K562 (cell line): ENCODE measurements around the gene MAP2K7. TPM values are rescaled to one million over a fixed set of nuclear protein-coding genes. Genes with fewer than 3 reads are reported as not detected.

ENCODE experiments used
- ATAC-seq: fragments of 200-7000 bp; cut with Tn5 transposase; 3 replicates; pipeline ENCODE4 v1.9.1; 2020; ENCODE audit warnings: moderate library complexity
- BruUV-seq: library from RNA; stranded (reverse); fragments of 400-500 nt; replicated peaks from 2 replicates; lab custom pipeline; 2021; lab: Mats Ljungman, UMichigan
- CTCF ChIA-PET: fragments of 300-600 bp; formaldehyde crosslinking; extraction: SDS; loops from one replicate; lab custom pipeline; 2021; ENCODE audit warnings: low intra/inter-chr PET ratio; lab: Yijun Ruan, JAX
- POLR2A ChIA-PET: fragments of 300-600, 350-650 bp; sonication (Branson Sonifier 250); formaldehyde crosslinking; extraction: SDS; loops from one replicate; lab custom pipeline; 2021; ENCODE audit warnings: antibody characterized with exemption, inconsistent platforms; lab: Yijun Ruan, JAX
- DNase-seq, 4 experiments: peaks; one replicate each; pipeline versions ENCODE4 v3.0.0 to v3.0.0-alpha.2; 2011 to 2018; ENCODE audit warnings: low spot score in 3 of 4, mixed read lengths in 3 of 4; ENCODE audit errors: extremely low read depth in 1 of 4
- FAIRE-seq: peaks from 2 replicates; lab custom pipeline; 2011; peaks lifted over from hg19 to GRCh38; lab: Jason Lieb, UNC
- H2AFZ ChIP-seq: 2 replicates; pipeline ENCODE4 v1.6.0; 2011; ENCODE audit warnings: low read depth, low read length, control low read depth, inconsistent platforms
- H3K27ac ChIP-seq: fragments of 200-600 bp; 3 replicates; pipeline ENCODE4 v1.8.0; 2011; ENCODE audit warnings: low read depth, mild to moderate bottlenecking, control low read depth, inconsistent platforms, low read length, moderate library complexity, mixed read lengths; ENCODE audit errors: extremely low read depth
- H3K27me3 ChIP-seq, 2 experiments: fragments of 300-600 bp in 1 of 2; 2 replicates in 1 of 2; 3 replicates in 1 of 2; pipeline versions ENCODE4 v1.6.0 to v1.8.0; 2011; ENCODE audit warnings: inconsistent platforms in 2 of 2, low read length in 2 of 2, mild to moderate bottlenecking in 1 of 2, mixed read lengths in 1 of 2, moderate library complexity in 1 of 2; ENCODE audit not compliant: control insufficient read depth in 2 of 2, insufficient read depth in 2 of 2
- H3K36me3 ChIP-seq: fragments of 300-600 bp; 3 replicates; pipeline ENCODE4 v1.8.0; 2011; ENCODE audit warnings: mild to moderate bottlenecking, low read length, inconsistent platforms; ENCODE audit not compliant: control insufficient read depth, insufficient read depth
- H3K4me1 ChIP-seq, 2 experiments: fragments of 200-600 bp in 1 of 2; replicated peaks in 1 of 2; 2 replicates in 1 of 2; 3 replicates in 1 of 2; pipeline versions ENCODE4 v1.5.1 to v1.8.0; 2011; ENCODE audit warnings: inconsistent platforms in 2 of 2, low read length in 2 of 2, mild to moderate bottlenecking in 1 of 2, mixed read lengths in 1 of 2, moderate library complexity in 1 of 2; ENCODE audit not compliant: control insufficient read depth in 2 of 2, insufficient read depth in 2 of 2
- H3K4me2 ChIP-seq: 2 replicates; pipeline ENCODE4 v1.6.1; 2011; ENCODE audit warnings: low read length, control low read depth, inconsistent platforms, mixed read lengths; ENCODE audit not compliant: insufficient read depth
- H3K4me3 ChIP-seq: fragments of 200-600 bp; sonication (generic), shearing (Covaris generic); 2 replicates; pipeline ENCODE4 v1.5.1; 2016; ENCODE audit warnings: control low read depth, inconsistent platforms
- H3K79me2 ChIP-seq: fragments of 200-600 bp; 3 replicates; pipeline ENCODE4 v1.8.0; 2011; ENCODE audit warnings: low read length, inconsistent platforms; ENCODE audit not compliant: control insufficient read depth, insufficient read depth
- H3K9ac ChIP-seq, 2 experiments: 2 replicates each; pipeline versions ENCODE4 v1.6.0 to v1.6.1; 2011; ENCODE audit warnings: low read depth in 2 of 2, low read length in 2 of 2, control low read depth in 1 of 2, inconsistent platforms in 1 of 2, mild to moderate bottlenecking in 1 of 2, mixed read lengths in 1 of 2; ENCODE audit not compliant: insufficient read depth in 1 of 2
- H3K9me1 ChIP-seq: one replicate; pipeline ENCODE4 v1.6.0; 2011; ENCODE audit warnings: inconsistent platforms, mild to moderate bottlenecking, low read length, moderate library complexity; ENCODE audit not compliant: control insufficient read depth, insufficient read depth
- H3K9me3 ChIP-seq: replicated peaks from 2 replicates; pipeline ENCODE4 v1.5.1; 2011; ENCODE audit warnings: low read depth, low read length, inconsistent platforms; ENCODE audit not compliant: control insufficient read depth, insufficient read depth
- H4K20me1 ChIP-seq: replicated peaks from 2 replicates; pipeline ENCODE4 v1.6.1; 2011; ENCODE audit warnings: low read length, inconsistent platforms, mixed read lengths; ENCODE audit not compliant: control insufficient read depth, insufficient read depth
- ARNT ChIP-seq, 2 experiments: fragments of 450-650 bp; IDR thresholded peaks; 2 replicates each; pipeline ENCODE4 v1.6.1; 2016; ENCODE audit warnings: mild to moderate bottlenecking in 1 of 2
- MTA1 ChIP-seq: fragments of 450-650 bp; IDR thresholded peaks from 2 replicates; pipeline ENCODE4 v1.6.1; 2017; ENCODE audit warnings: borderline replicate concordance
- NR2C2 ChIP-seq, 2 experiments: fragments of 200-800 bp in 1 of 2; sonication (Bioruptor generic) in 1 of 2; sonication (generic) in 1 of 2; formaldehyde crosslinking in 1 of 2; IDR thresholded peaks; 2 replicates each; pipeline versions ENCODE4 v1.6.1 to v1.8.0; 2016 to 2022; ENCODE audit warnings: mild to moderate bottlenecking in 1 of 2, missing compliant biosample characterization in 1 of 2, missing genetic modification characterization in 1 of 2, missing genetic modification reagents in 1 of 2
- POLR2G ChIP-seq: fragments of 200-400 bp; formaldehyde crosslinking; IDR thresholded peaks from 2 replicates; pipeline ENCODE4 v1.6.1; 2017; ENCODE audit warnings: low read depth, mild to moderate bottlenecking, antibody characterized with exemption, low read length, moderate library complexity
- RBFOX2 ChIP-seq: fragments of 200-400 bp; formaldehyde crosslinking; IDR thresholded peaks from 2 replicates; pipeline ENCODE4 v1.6.1; 2017; ENCODE audit warnings: low read depth, mild to moderate bottlenecking, low read length, moderate library complexity
- SAFB ChIP-seq: fragments of 200-400 bp; formaldehyde crosslinking; IDR thresholded peaks from 2 replicates; pipeline ENCODE4 v1.6.1; 2017; ENCODE audit warnings: low read depth, low read length, borderline replicate concordance
- ZNF280B ChIP-seq: fragments of 250-450 bp; sonication (Bioruptor Pico); IDR thresholded peaks from 2 replicates; pipeline ENCODE4 v1.5.1; 2021; ENCODE audit warnings: mild to moderate bottlenecking
- ZNF41 ChIP-seq: fragments of 250-450 bp; sonication (Bioruptor Pico); conservative IDR thresholded peaks from 2 replicates; pipeline ENCODE4 v1.4.0; 2020; ENCODE audit warnings: mild to moderate bottlenecking
- WGBS: fragments of 100-300 bp; shearing (Covaris generic); methylation state at CpG from one replicate; pipeline ENCODE4 v1.1.6; 2016; ENCODE audit warnings: low coverage, mixed read lengths; ENCODE audit not compliant: insufficient coverage; ENCODE audit errors: missing lambda C conversion rate; 5-methylcytosine and 5-hydroxymethylcytosine counted together
- in situ Hi-C: fragments of 300-500 bp; cut with MboI; formaldehyde crosslinking; loops from 4 replicates; pipeline ENCODE4 v1.15.0; 2018; ENCODE audit warnings: inconsistent platforms, mixed read lengths
- intact Hi-C: fragments of 100-400 bp; cut with micrococcal nuclease; formaldehyde crosslinking; loops from 2 replicates; pipeline ENCODE4 v1.14.2; 2022
- polyA plus RNA-seq, 8 experiments: library from polyadenylated mRNA; depleted of rRNA in 4 of 8; stranded (reverse) in 5 of 8; unstranded in 3 of 8; fragments of >200 nt; fragmentation: Nextera tagmentation in 2 of 8; fragmentation: Illumina TruSeq in 1 of 8; extraction: Ambion mirVana in 2 of 8; extraction: Trizol in 1 of 8; gene quantifications; 2 replicates each; pipeline versions ENCODE4 v1.2.1 to v1.2.3, GENCODE V29; 2011 to 2014; ENCODE audit warnings: inconsistent platforms in 1 of 8, missing spikeins in 1 of 8
- total RNA-seq, 7 experiments: library from RNA; depleted of rRNA in 6 of 7; stranded (reverse); fragments of >200 nt in 6 of 7; fragmentation: Illumina TruSeq in 2 of 7; extraction: Trizol in 2 of 7; gene quantifications; 2 replicates each; pipeline versions ENCODE4 v1.2.1 to v1.2.3, GENCODE V29; 2011 to 2021; ENCODE audit warnings: low replicate concordance in 1 of 7
- TF ChIP-seq, protein P1 (sequence below): fragments of 450-650 bp; IDR thresholded peaks from 2 replicates; pipeline ENCODE4 v1.7.1; 2018; ENCODE audit warnings: mild to moderate bottlenecking, low read depth; ENCODE audit not compliant: partially characterized antibody

Gene MAP2K7
- total and polyA plus RNA-seq, 9 of the 15 experiments (the other 6 are each of a cell fraction or from before 2014, with no cell fraction given): 0.51 to 45.8 (median 14.1) TPM

GRCh38 chr19:7932930-7933300 lies 29.2 kb downstream of the MAP2K7 start:
- in situ Hi-C loops: no loop called here
- peaks cover 86% of the 10 kb centered on the region for H3K36me3 ChIP-seq
- TF ChIP-seq NR2C2 (CRISPR knock-in tag; IDR thresholded peaks at IDR 0.05) (no peak), NR2C2 (tag; IDR thresholded peaks at IDR 0.05) (no peak), ZNF41 (CRISPR knock-in tag) (no peak), POLR2G (peak; percentile 59), RBFOX2 (peak; percentile 60), MTA1 (no peak), ZNF280B (CRISPR knock-in tag) (no peak), ARNT (IDR thresholded peaks at IDR 0.05) (no peak), SAFB (no peak)
- TF ChIP-seq, protein P1, sequence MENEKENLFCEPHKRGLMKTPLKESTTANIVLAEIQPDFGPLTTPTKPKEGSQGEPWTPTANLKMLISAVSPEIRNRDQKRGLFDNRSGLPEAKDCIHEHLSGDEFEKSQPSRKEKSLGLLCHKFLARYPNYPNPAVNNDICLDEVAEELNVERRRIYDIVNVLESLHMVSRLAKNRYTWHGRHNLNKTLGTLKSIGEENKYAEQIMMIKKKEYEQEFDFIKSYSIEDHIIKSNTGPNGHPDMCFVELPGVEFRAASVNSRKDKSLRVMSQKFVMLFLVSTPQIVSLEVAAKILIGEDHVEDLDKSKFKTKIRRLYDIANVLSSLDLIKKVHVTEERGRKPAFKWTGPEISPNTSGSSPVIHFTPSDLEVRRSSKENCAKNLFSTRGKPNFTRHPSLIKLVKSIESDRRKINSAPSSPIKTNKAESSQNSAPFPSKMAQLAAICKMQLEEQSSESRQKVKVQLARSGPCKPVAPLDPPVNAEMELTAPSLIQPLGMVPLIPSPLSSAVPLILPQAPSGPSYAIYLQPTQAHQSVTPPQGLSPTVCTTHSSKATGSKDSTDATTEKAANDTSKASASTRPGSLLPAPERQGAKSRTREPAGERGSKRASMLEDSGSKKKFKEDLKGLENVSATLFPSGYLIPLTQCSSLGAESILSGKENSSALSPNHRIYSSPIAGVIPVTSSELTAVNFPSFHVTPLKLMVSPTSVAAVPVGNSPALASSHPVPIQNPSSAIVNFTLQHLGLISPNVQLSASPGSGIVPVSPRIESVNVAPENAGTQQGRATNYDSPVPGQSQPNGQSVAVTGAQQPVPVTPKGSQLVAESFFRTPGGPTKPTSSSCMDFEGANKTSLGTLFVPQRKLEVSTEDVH: no peak
- peaks cover 11% of the 10 kb centered on the region for H4K20me1 ChIP-seq
- H3K9me3 ChIP-seq: no peaks in the 10 kb centered on the region
- CTCF ChIA-PET: no interaction called here
- intact Hi-C loops: no loop called here
- DNase-seq (no peak), ATAC-seq (no peak), FAIRE-seq (no peak)
- H3K9me1 ChIP-seq: no peaks in the 10 kb centered on the region
- 89% methylated on average over 10 of the region's 10 CpGs for WGBS
- no peak overlapping the region for H3K27ac ChIP-seq
- no peak overlapping the region for H3K4me3 ChIP-seq
- no peak overlapping the region for H2AFZ ChIP-seq
- no peak overlapping the region for H3K4me2 ChIP-seq
- peaks cover 3% of the 10 kb centered on the region; the same call in 1 of the 3 replicates for H3K79me2 ChIP-seq
- peaks cover 0 to 53% of the 10 kb centered on the region in 2 experiments; a peak in 3 of 5 replicates for H3K4me1 ChIP-seq
- BruUV-seq: no TSS peak
- H3K27me3 ChIP-seq: no peaks in the 10 kb centered on the region
- H3K9ac ChIP-seq: no peak overlapping the region
- POLR2A ChIA-PET: interaction anchor here (0.7 to 1.1 kb wide), 2 partner anchors 10 to 101 kb away, joined by 3 to 4 read pairs; partner anchors contain the start of gene TIMM44
